NCI-H1092 treated with DMSO at 0.1 percent for 48 hours (cell line): ENCODE measurements around the gene CACNA1A.
"Not testable (repeated sequence)": the region's sequence is repeated elsewhere in the genome, so short reads cannot be mapped to it uniquely, and the experiment has no call there.

Source experiments
- DNase-seq: peaks from one replicate; lab custom pipeline; 2025; lab: John Stamatoyannopoulos, UW

Gene CACNA1A

DNA sequence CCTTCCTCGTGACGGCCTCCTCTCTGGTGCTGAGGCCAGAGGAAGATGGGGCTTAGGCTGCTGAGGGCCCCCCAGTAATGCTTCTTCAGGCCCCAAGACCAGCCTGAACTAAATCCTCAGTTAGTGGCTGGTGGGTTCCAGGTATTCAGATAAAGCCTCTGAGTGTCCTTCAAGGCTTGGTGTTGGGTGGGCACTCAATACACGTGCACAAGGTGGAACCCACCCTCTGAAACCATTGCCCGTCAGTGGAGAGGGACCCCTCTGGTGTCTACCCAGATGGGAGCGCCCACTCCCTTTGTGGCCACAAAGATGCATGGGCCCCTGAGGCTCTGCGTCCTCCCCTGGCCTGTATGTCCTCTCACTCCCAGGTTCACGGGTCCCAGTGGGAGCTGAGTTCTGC lies 277.0 kb downstream of the CACNA1A start:
- no peak for DNase-seq

DNA sequence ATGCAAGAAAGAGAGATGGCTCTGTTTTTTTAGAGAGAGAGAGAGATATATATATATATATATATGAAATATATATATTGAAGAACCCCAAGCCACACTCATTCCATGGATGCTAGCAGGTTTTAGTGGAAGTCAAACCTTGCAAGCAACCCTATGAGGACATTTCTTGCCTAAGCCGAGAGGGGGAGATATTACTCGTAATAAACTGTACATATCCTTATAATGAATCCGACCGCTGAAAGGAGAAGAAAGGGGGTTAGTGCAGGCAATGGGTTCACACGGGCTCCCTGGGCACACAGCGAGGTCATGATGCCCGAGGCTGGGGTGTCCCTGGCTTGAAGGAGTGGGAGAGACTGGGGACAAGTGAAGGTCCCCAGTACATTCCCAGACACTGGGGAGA lies 277.7 kb downstream of the CACNA1A start:
- DNase-seq, result no peak

DNA sequence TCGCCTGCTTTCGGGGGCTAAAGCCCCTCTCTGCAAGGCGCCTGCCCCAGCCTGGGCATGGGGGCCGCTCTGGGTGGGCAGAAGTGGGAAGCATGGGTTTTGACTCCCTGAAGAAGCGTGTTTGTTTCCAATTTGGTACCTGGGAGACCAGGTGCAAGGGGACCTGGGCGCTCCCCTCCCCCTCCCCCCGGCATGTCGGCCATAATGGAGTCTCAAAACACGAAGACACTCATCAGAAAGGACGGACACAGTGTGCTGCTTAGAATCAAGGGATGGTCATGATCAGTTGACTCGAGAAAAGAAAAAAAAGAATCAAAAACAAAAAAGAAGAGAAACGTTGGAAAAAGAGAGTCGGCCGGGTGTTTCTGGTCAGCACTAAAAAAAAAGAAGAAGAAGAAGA lies 279.3 kb downstream of the CACNA1A start:
- DNase-seq, result no peak

DNA sequence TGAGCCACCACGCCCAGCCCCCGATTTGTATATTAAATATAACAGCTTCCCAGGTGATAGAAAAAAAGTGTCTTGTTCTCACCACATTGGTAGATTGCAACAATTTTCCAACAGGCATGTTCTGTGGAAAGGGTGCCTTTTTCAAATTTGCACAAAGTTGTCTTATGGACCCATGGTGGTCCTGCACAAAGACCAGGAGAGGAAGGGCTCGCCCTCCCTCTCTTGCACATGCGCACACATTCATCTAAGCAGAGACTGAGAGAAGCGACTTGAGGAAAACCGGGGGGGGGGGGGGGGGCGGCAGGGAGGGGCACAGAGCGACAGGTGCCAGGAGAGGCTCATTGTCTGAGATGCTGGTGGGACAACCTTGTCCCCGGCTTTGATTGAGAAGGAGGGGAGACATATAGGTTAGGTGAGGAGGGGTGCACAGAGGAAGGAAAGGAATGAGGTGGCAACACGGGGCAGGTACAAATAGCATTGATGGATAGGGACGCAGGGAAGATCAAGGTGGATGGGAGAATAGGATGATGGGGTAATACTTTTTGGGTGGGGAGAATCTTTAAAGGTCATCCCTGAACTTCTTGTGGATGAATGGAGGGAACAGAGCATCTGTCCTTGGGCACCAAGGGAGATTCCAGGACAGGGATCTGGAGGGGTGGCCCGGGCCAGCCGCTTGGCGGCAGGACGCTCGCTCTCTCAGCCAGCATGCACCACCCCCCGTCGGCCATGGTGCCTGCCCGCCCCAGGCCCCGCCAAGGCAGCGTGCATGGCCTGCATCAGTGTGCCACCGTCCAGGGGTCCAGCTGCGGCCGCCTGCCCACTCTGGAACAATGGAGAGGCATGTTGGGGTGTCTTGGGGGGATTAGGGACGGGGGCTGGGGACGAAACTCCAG lies 280.1 kb downstream of the CACNA1A start:
- no peak for DNase-seq

DNA sequence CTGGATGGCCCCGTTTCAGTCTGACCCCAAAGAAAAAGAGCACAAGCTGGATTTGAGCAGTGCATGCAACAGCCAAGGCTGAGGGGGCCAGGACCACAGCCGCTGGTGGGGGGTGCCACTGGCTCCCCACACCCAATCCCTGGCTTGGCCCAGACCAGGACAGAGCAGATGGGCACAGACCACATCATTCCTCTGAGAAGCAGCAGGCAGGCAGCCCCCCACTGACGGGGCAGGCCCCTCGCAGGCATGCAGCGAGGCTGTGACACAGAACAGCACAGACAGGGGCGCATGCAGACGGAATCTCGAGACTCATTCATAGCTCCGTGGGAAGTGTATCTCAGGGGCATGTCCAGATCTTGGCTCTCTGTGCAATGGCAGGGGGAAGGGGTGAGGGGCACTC lies 281.2 kb downstream of the CACNA1A start:
- no peak for DNase-seq

DNA sequence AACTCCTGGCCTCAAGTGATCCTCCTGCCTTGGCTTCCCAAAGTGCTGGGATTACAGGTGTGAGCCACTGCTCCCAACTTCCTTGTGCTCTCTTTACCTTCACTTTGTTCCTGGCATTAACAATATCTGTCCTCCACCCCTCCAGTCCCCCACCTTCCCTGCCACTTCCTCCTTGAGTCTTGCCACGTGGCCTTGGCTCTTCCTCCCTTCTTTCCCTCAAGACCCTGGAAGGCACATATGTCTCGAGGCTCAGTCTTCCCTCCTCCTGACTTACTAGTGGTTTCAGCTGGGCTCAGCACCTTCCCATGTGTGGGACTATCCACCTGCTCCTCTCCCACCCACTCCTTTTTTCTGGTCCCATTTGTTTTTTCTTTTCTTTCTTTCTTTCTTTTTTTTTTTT lies 285.4 kb downstream of the CACNA1A start:
- DNase-seq, result no peak

DNA sequence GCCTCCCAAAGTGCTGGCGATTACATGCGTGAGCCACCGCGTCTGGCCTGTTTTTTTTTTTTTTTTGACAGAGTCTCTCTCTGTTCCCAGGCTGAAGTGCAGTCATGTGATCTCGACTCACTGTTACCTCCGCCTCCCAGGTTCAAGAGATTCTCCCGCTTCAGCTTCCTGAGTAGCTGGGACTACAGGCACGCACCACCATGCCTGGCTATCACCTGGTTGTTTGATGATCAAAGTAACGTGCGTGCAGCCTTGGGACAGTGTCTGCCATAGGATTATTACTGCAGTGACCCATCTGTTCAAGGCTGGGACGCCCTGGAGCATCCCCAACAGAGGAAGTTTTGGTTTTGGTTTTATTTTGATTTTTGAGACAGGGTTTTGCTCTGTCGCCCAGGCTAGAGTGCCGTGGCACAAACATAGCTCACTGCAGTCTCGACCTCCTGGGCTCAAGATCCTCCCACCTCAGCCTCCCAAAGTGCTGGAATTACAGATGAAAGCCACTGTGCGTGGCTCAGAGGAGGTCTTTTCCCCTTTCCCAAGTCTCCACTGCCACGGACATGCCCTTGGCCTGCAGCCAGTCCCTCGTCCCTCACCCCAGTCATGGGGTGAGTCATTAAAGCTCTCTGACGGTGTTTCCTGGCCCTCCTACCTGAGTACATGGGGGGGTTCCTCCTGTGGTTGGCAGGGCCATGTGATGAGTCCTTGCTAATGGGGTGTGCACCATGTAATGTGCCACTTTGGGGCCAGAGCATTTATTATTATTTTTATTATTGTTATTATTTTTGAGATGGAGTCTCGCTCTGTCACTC lies 290.5 kb downstream of the CACNA1A start:
- DNase-seq, result no peak

DNA sequence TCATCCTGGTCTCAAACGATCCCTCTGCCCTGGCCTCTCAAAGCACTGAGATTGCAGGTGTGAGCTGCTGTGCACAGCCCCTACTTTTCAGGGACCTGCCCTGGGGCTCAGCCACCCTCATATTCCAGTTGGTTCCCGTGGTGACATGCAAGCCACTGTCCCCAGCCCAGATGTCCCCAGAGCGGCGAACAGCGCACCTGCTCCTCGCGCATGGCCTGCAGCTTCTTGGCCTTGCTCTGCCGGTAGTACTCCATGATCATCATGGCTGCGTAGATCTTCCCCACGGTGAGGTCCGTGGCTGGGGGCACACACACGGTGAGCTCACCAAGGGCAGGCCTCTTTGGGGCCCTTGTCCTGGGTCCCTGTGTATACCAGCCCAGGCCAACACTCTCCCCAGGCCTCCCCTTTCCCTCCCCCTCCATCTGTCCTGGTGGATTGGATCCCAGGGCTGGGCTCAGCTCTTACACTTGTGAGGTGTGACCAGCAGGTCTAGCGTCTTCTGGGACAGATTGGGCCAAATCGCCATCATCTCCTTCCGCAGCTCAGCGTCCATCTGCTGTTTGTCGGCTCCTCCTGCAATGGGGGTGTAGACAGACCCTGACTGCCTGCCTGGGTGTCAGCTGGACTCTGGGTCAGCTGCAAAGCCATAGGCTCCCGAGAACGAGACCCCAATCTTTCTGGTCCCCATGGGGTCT lies 292.1 kb downstream of the CACNA1A start:
- DNase-seq, result no peak

DNA sequence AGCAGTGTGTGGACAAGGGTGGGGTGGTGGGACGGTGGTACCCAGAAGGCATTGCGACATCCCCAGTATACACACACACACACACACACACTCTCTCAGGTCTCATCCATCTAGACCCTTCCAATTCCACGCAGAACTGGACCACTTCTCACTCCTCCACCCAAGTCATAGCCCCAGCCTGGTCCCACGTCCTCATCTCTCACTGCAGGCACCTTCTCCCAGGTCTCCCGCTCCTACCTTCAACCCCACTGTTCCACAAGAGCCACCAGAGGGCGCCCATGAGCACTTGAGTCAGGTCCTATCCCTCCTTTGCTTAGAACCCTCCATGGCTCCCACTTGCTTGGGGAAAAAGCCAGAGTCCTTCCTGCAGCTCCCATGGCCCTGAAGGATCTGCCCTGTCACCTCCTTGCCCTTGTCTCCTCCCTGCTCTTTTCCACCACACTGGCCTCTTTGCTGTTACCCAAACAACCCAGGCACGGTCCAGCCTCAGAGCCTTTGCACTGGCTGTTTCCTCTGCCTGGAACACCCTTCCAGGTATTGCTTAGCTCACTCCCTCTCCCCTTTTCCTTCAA lies 293.4 kb downstream of the CACNA1A start:
- peak; percentile 16 for DNase-seq

DNA sequence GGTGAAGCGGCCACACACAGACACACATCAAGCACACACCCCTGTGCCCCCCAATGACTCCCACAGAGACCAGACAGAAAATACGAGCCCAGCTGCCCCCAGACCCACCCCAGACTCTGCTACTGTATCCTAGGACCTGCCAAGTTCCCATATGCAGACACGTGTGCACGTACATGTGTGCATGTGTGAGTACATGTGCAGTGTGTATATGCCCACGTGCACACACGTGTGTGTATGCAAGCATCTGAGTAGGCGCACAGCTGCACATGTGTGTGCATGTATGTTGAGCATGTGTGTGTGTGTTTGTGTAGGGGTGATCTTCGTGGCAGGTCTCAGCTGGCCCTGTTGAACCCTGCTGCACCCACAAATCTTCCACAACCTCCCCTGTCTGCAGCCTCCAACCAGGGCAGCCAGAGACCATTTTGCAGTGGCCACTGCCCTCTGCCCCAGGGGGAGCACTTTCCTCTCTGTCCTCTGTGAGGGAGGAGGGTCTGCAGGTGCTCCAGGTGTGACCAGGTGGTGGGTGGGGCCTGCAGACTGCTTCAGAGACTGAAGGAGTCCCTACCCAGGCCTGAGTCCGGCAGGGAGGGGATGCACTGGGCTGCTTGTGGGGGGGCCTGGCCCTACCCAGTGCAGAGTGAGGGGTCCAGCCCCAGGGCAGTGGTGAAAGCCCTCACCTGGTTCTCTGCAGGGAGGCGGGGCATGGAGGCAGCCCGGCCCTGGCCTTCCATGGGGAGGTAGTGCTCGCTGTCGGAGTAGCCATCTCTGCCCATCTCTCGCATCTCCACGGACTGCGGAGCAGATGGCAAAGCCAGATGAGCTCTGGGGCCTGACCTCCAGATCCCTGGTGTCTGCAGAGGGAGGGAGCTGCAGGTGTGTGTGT lies 294.6 kb downstream of the CACNA1A start:
- DNase-seq, result no peak

DNA sequence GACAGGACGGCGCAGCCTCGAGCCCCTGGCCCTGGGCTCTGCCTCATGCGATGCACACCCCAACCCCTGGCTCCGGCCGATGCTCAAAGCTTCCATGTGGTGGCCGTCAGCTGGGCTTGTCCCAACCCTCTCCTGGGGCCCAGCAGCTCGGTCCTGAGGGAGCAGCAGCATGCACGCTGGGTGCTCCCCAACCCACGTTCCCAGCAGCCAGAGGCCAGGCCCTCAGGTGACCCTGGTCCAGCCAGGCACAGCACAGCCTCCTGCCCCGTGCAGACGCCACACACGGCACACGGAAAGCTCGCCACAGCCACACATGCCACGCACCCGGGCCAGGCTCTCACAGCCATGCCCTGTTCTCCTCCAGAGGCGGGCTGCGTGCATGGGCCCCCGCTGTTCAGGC lies 295.3 kb downstream of the CACNA1A start:
- DNase-seq, result no peak

DNA sequence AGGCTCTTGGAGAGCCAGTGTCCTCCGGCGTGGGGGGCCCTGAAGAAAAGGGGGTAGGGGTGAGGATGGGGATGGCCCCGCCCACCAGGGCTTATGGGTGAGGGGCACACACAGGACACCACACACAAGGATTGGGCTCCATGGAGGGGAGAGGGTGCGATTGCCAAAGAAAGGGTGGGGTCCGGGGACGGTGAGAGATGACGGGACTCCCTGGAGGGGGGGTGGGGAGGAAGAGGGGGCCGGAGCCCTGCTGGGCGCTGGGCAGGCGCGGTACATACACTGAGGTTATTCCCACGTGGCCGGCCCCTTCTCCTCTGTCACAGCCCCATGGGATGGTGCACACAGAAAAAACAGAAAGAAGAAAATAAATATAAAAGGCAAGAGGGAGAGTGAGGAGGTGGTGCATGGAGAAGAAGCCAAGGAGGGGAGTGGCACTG lies 295.9 kb downstream of the CACNA1A start:
- no peak for DNase-seq

DNA sequence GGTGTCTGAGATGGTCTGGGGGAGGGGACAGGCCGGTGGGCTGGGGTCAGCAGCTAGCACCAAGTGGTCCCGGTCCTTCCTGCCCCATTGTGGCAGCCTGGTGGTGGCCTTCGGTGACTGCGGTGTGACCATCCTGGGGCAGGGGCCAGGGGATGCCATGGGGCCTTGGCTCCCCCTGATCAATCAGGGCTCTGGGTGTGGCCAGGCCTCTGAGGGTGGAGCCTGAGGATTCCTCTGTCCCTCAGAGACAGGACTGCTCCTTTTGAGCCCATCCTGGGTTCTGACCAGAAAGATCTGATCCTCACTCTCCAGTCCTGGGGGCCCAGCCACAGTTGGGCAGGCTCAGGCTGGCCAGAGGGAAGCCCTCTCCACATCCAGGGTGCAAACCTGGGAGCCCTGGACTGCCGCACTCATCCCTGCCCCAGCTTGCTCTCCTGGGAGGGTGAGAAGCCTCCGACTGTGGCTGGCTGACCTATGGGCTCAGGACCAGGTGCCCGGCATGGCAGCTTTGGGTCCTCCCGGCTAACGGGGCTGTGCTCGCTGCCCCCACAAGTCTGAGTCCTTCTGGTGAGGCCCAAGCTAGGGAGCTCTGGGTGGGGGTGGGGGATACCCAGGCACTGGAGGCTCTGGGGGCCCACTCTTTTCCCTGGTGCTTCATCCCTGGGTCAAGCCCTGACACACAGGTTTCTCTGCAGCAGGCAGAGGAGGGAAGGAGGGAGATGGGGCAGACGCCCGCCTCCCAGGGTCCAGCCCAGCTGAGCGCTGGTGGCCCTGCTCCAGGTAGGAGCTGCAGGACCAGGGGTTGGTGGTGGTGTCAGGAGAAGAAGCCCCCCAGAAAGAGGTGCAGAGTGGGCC lies 296.6 kb downstream of the CACNA1A start:
- DNase-seq, result no peak

DNA sequence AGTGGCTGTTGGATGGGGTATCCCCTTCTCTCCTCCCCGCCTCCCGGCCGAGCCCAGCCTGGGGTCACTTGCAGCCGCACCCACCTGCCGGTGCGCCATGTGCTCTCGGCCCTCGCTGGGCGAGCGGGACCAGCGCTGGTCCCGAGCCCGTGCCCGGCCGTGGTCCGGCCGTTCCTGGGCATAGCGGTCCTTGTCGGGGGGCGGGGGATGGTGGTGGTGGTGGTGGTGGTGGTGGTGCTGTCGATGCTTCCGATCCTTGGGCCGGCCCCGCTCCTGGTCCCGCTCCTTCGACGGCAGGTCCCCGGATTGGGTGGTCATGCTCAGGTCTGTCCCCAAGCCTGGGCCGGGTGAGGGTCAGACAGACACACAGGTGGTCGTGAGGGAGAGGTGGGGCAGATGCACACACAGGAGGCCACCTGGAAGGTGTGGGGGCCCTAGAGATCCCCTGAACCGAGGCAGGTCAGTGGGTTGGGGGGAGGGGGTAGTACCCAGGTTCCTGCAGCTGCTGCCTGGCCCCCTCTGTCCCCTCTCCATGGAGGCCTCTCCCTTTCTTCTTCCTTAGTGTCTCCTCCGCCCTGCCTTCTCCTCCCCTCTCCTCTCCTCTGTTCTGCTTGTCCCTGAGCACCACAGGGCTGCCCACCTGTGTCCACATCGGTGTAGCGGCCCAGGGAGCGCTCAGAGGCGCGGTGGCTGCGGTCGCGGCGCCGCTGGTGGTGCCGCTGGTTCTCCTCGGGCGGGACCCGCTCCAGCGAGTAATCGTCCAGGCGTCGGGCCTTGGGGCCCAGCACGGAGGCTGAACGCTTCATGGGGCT lies 297.4 kb downstream of the CACNA1A start:
- no peak for DNase-seq

DNA sequence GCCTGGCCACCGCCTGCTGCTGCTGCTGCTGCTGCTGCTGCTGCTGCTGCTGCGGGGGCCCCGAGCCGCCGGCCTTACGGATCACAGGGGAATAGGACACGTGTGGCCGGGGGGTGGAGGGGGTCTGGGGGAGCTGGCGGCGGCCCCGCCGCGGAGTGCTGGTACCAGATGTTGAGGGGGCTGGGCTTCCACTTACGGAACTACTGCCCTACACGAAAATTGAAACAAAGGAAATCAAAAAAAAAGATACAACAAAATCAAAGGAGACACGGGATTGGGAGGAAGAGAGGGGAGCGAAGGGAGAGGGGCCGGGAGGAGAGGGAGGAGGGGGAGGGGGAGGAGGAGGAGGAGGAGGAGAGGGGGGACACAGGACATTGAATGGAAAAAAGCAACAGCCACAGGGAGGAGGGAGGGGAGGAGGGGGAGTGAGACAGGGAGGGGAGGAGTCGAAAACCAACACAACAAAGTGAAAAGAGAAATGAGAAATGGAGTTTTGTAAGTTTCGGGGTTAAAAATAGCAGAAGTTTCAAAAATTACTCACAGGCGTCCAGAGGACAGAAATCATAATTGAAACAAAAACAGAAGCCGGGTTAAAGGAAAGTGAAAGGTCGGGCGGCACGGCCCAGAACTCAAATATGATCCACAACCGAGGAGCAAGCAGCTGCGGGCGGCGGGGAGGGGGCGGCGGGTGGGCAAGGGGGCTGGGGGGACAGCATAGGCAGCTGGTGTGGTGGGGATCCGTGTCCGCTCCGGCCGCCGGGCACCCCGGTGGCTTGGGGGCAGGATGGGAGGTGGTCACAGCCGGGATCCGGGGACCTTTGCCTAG lies 298.2 kb downstream of the CACNA1A start:
- no peak for DNase-seq

DNA sequence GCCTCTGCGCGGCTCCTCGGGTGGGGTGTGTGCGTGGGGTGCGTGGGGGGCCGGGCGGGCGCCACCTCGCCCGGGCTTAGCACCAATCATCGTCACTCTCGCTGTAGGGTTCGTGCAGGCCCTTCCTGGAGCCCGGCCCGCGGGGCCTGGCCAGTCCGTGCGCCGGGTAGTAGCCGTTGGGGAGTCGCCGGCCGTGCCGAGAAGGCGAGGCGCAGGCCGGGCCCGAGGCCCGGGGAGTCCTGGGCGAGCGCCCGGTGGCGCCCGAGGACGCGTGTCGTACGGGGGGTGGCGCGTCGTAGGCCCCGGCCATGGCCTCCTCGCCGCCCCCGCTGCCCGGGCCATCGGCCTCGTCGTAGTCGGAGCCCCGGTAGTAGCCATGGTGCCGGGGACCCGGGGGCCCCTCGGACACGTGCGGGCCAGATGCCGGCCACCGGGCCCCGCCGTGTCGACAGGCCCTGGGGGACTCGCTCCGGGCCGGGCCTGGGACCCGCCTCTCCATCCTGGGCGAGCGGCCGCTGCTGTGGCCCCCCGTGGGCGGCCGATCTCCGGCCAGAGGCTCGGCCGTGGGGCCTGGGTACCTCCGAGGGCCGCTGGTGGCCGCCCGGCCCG lies 298.9 kb downstream of the CACNA1A start:
- no peak for DNase-seq

DNA sequence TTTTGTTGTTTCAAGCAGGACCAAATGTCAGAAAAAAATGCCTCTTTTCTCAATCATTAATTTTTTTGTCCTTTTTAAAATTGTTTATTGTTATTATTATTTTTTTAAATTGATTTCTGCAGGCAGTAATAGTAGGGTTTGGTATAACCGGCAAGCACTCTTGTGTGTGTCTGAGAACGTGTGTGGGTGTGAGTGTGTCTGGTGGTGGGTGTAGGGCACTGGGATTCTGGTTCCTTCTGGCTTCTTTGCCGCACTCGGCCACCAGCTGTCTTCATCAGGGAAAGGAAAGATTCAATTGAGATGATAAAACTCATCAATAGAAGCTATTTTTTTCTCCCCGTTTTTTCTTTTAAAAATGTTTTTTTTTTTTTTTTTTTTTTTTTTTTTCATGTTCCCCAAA lies 299.7 kb downstream of the CACNA1A start:
- no peak for DNase-seq

DNA sequence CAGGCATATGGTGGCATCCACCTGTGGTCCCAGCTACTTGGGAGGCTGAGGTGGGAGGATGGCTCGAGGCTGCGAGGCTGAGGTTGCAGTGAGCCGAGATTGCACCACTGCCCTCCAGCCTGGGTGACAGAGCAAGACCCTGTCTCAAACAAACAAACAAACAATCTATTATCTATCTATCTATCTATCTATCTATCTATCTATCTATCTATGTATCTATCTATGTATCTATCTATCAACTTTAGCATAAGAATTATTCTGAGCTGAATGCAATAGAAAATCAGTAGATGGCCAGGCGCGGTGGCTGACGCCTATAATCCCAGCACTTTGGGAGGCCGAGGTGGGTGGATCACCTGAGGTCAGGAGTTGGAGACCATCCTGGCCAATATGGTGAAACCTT lies 304.2 kb downstream of the CACNA1A start:
- not testable (repeated sequence) for DNase-seq
